HCT116 (cell line): ENCODE results near the gene ATP1B3. TPM values are rescaled to one million over a fixed set of nuclear protein-coding genes. Genes with fewer than 3 reads are reported as not detected.

ENCODE experiments used
- ATAC-seq: fragments of 200-7000 bp; cut with Tn5 transposase; 2 replicates; pipeline ENCODE4 v1.9.1; 2020; ENCODE audit warnings: mild to moderate bottlenecking, moderate library complexity
- BruUV-seq: library from RNA; stranded (reverse); fragments of 400-500 nt; replicated peaks from 2 replicates; lab custom pipeline; 2021; lab: Mats Ljungman, UMichigan
- CTCF ChIA-PET: fragments of 300-600 bp; sonication (Branson Sonifier 250); formaldehyde crosslinking; loops from one replicate; lab custom pipeline; 2021; ENCODE audit warnings: antibody characterized with exemption; lab: Charles Lee
- POLR2A ChIA-PET: fragments of 300-600, 350-600 bp; sonication (Branson Sonifier 250); formaldehyde crosslinking; loops from one replicate; lab custom pipeline; 2021; ENCODE audit warnings: antibody characterized with exemption; lab: Charles Lee
- RAD21 ChIA-PET, 2 experiments: fragments of 300-600 bp; sonication (Branson Sonifier 250); formaldehyde crosslinking; loops; one replicate each; lab custom pipeline; 2023; ENCODE audit warnings: low total read pairs in 2 of 2; ENCODE audit not compliant: uncharacterized antibody in 2 of 2, unreplicated experiment in 2 of 2, low non-redundant PET in 1 of 2; lab: Charles Lee
- DNase-seq: peaks from one replicate; pipeline ENCODE4 v3.0.0-alpha.2; 2010; ENCODE audit warnings: low read depth, low spot score
- H2AFZ ChIP-seq: fragments of 200-600 bp; shearing (Covaris generic), sonication (generic); 2 replicates; pipeline ENCODE4 v1.6.1; 2017; ENCODE audit warnings: low read depth, mixed run types, mixed read lengths, antibody characterized with exemption, low read length; ENCODE audit not compliant: poor library complexity, severe bottlenecking
- H3K27ac ChIP-seq: 2 replicates; pipeline ENCODE4 v1.5.1; 2012; ENCODE audit warnings: low read depth, low read length
- H3K27me3 ChIP-seq: fragments of 200-600 bp; sonication (generic); 2 replicates; pipeline ENCODE4 v1.6.1; 2016; ENCODE audit warnings: mixed run types, low read length, mixed read lengths; ENCODE audit not compliant: insufficient read depth
- H3K36me3 ChIP-seq, 2 experiments: fragments of 200-500 bp in 1 of 2; fragments of 200-600 bp in 1 of 2; sonication (Bioruptor generic) in 1 of 2; sonication (generic) in 1 of 2; 2 replicates each; pipeline versions ENCODE4 v1.5.1 to v1.6.1; 2014 to 2016; ENCODE audit warnings: low read length in 2 of 2, inconsistent platforms in 1 of 2, mixed read lengths in 1 of 2, mixed run types in 1 of 2; ENCODE audit not compliant: insufficient read depth in 2 of 2, control insufficient read depth in 1 of 2
- H3K4me1 ChIP-seq, 2 experiments: fragments of 200-600 bp in 1 of 2; sonication (generic) in 1 of 2; 2 replicates each; pipeline versions ENCODE4 v1.5.1 to v1.6.1; 2012 to 2017; ENCODE audit warnings: low read length in 2 of 2, inconsistent platforms in 1 of 2, mild to moderate bottlenecking in 1 of 2, mixed read lengths in 1 of 2, mixed run types in 1 of 2, moderate library complexity in 1 of 2; ENCODE audit not compliant: insufficient read depth in 2 of 2, control insufficient read depth in 1 of 2
- H3K4me2 ChIP-seq: fragments of 200-600 bp; sonication (generic); 2 replicates; pipeline ENCODE4 v1.6.1; 2017; ENCODE audit warnings: mixed run types, low read length, mixed read lengths
- H3K4me3 ChIP-seq, 2 experiments: fragments of 200-600 bp in 1 of 2; sonication (generic) in 1 of 2; replicated peaks in 1 of 2; 2 replicates each; pipeline ENCODE4 v1.5.1; 2011 to 2016; ENCODE audit warnings: low read length in 2 of 2, control low read depth in 1 of 2, low read depth in 1 of 2, mild to moderate bottlenecking in 1 of 2, mixed read lengths in 1 of 2, mixed run types in 1 of 2
- H3K79me2 ChIP-seq: fragments of 200-600 bp; sonication (generic); 2 replicates; pipeline ENCODE4 v1.6.1; 2017; ENCODE audit warnings: mild to moderate bottlenecking, mixed run types, low read length, moderate library complexity, mixed read lengths; ENCODE audit not compliant: insufficient read depth
- H3K9ac ChIP-seq: fragments of 200-600 bp; sonication (generic); 2 replicates; pipeline ENCODE4 v1.6.1; 2016; ENCODE audit warnings: low read length, mixed read lengths
- H3K9me2 ChIP-seq: fragments of 200-600 bp; sonication (generic), shearing (Covaris generic); 2 replicates; pipeline ENCODE4 v1.6.1; 2017; ENCODE audit warnings: mixed run types, mild to moderate bottlenecking, moderate library complexity; ENCODE audit not compliant: insufficient read depth
- H3K9me3 ChIP-seq, 2 experiments: fragments of 200-500 bp in 1 of 2; fragments of 200-600 bp in 1 of 2; sonication (Bioruptor generic) in 1 of 2; sonication (generic) in 1 of 2; 2 replicates each; pipeline ENCODE4 v1.6.1; 2014 to 2017; ENCODE audit warnings: low read length in 2 of 2, mixed read lengths in 2 of 2, inconsistent platforms in 1 of 2, low read depth in 1 of 2, mild to moderate bottlenecking in 1 of 2, mixed run types in 1 of 2, moderate library complexity in 1 of 2; ENCODE audit not compliant: control insufficient read depth in 1 of 2, insufficient read depth in 1 of 2
- H4K20me1 ChIP-seq: fragments of 200-600 bp; sonication (generic), shearing (Covaris generic); 2 replicates; pipeline ENCODE4 v1.6.1; 2017; ENCODE audit warnings: mixed run types, mild to moderate bottlenecking, moderate library complexity; ENCODE audit not compliant: insufficient read depth
- CBX3 ChIP-seq: IDR thresholded peaks from 2 replicates; pipeline ENCODE4 v1.6.1; 2012; ENCODE audit warnings: low read depth
- CEBPB ChIP-seq: IDR thresholded peaks from 2 replicates; pipeline ENCODE4 v1.6.1; 2012; ENCODE audit warnings: low read depth
- EGR1 ChIP-seq: IDR thresholded peaks from 2 replicates; pipeline ENCODE4 v1.6.1; 2012; ENCODE audit warnings: low read depth
- ELF1 ChIP-seq: IDR thresholded peaks from 2 replicates; pipeline ENCODE4 v1.6.1; 2012; ENCODE audit warnings: low read depth, borderline replicate concordance
- EZH2 ChIP-seq: fragments of 200-600 bp; sonication (generic); IDR thresholded peaks from 2 replicates; pipeline ENCODE4 v1.6.1; 2017; ENCODE audit warnings: antibody characterized with exemption, mixed run types
- EZH2phosphoT487 ChIP-seq: fragments of 200-600 bp; IDR thresholded peaks from 2 replicates; pipeline ENCODE4 v1.6.1; 2018; ENCODE audit warnings: antibody characterized with exemption, borderline replicate concordance
- FOSL1 ChIP-seq: IDR thresholded peaks from 2 replicates; pipeline ENCODE4 v1.6.1; 2012; ENCODE audit warnings: low read depth
- MAX ChIP-seq: IDR thresholded peaks from 2 replicates; pipeline ENCODE4 v1.6.1; 2012
- POLR2AphosphoS5 ChIP-seq: IDR thresholded peaks from 2 replicates; pipeline ENCODE4 v1.6.1; 2011; ENCODE audit warnings: mild to moderate bottlenecking, low read depth, low read length, moderate library complexity
- SP1 ChIP-seq: IDR thresholded peaks from 2 replicates; pipeline ENCODE4 v1.6.1; 2012; ENCODE audit warnings: low read depth
- SRF ChIP-seq: IDR thresholded peaks from 2 replicates; pipeline ENCODE4 v1.6.1; 2012; ENCODE audit warnings: low read depth
- TCF7L2 ChIP-seq: IDR thresholded peaks from 2 replicates; pipeline ENCODE4 v1.7.0; 2011; ENCODE audit warnings: borderline replicate concordance, inconsistent platforms; ENCODE audit not compliant: insufficient read depth, insufficient read length; ENCODE audit errors: extremely low read depth
- YY1 ChIP-seq: IDR thresholded peaks from 2 replicates; pipeline ENCODE4 v1.6.1; 2011; ENCODE audit warnings: low read length, low read depth, moderate library complexity, mild to moderate bottlenecking; ENCODE audit not compliant: insufficient replicate concordance; ENCODE audit errors: extremely low read depth
- ZFX ChIP-seq: fragments of 450-650 bp; IDR thresholded peaks from 2 replicates; pipeline ENCODE4 v1.6.1; 2017
- intact Hi-C: fragments of 100-400 bp; cut with micrococcal nuclease; formaldehyde crosslinking; loops from 2 replicates; pipeline ENCODE4 v1.10.0; 2022
- total RNA-seq: library from RNA; stranded (reverse); gene quantifications from one replicate; pipeline ENCODE4 v1.2.1, GENCODE V29; 2021; ENCODE audit not compliant: unreplicated experiment
- TF ChIP-seq, protein P1 (sequence below): IDR thresholded peaks from 2 replicates; pipeline ENCODE4 v1.6.1; 2011; ENCODE audit warnings: mild to moderate bottlenecking, low read length, moderate library complexity; ENCODE audit not compliant: insufficient replicate concordance; ENCODE audit errors: extremely low read depth

Gene ATP1B3
- total RNA-seq, 1 experiment from 2014 or later, result 147 TPM

GRCh38 chr3:141881702-141882101 is 5.3 kb downstream of the ATP1B3 start:
- peaks cover 13% of the 10 kb centered on the region; the same call in 1 of the 2 replicates for H4K20me1 ChIP-seq
- H3K9me3 ChIP-seq, result no peaks in the 10 kb centered on the region
- TF ChIP-seq FOSL1 (no peak), TCF7L2 (no peak), YY1 (no peak), ELF1 (no peak), SRF (no peak), EZH2phosphoT487 (no peak), MAX (no peak), CEBPB (no peak), SP1 (no peak), CBX3 (no peak), EZH2 (no peak), ZFX (no peak), EGR1 (no peak), POLR2AphosphoS5 (no peak)
- TF ChIP-seq, protein P1, sequence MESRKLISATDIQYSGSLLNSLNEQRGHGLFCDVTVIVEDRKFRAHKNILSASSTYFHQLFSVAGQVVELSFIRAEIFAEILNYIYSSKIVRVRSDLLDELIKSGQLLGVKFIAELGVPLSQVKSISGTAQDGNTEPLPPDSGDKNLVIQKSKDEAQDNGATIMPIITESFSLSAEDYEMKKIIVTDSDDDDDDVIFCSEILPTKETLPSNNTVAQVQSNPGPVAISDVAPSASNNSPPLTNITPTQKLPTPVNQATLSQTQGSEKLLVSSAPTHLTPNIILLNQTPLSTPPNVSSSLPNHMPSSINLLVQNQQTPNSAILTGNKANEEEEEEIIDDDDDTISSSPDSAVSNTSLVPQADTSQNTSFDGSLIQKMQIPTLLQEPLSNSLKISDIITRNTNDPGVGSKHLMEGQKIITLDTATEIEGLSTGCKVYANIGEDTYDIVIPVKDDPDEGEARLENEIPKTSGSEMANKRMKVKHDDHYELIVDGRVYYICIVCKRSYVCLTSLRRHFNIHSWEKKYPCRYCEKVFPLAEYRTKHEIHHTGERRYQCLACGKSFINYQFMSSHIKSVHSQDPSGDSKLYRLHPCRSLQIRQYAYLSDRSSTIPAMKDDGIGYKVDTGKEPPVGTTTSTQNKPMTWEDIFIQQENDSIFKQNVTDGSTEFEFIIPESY, result no peak
- H3K4me2 ChIP-seq, result no peak overlapping the region; the same call in 1 of the 2 replicates
- DNase-seq (no peak), ATAC-seq (no peak)
- POLR2A ChIA-PET, result no interaction called here
- peaks cover 12 to 22% of the 10 kb centered on the region in 2 experiments for H3K4me1 ChIP-seq
- H3K27me3 ChIP-seq, result no peaks in the 10 kb centered on the region
- CTCF ChIA-PET, result no interaction called here
- H3K9me2 ChIP-seq, result no peaks in the 10 kb centered on the region
- RAD21 ChIA-PET, result no interaction called here
- peaks cover 3 to 16% of the 10 kb centered on the region in 2 experiments; a peak in 2 of 4 replicates for H3K36me3 ChIP-seq
- no peak overlapping the region for H3K4me3 ChIP-seq
- intact Hi-C loops, result no loop called here
- BruUV-seq, result no TSS peak
- peaks cover 100% of the 10 kb centered on the region for H3K79me2 ChIP-seq
- H2AFZ ChIP-seq, result no peak overlapping the region
- H3K9ac ChIP-seq, result no peak overlapping the region
- H3K27ac ChIP-seq, result no peak overlapping the region
